Progenitor cell of endocrine pancreas (in vitro differentiated cells): ENCODE data around the gene INCA1. TPM values are rescaled to one million over a fixed set of nuclear protein-coding genes. Genes with fewer than 3 reads are reported as not detected.

Experiments
- DNase-seq: peaks from one replicate; pipeline ENCODE4 v3.0.0; 2021; ENCODE audit warnings: low spot score; ENCODE audit not compliant: unreplicated experiment
- H3K27ac Mint-ChIP-seq: 2 replicates; pipeline ENCODE4 v1.8.0; 2021; ENCODE audit warnings: mild to moderate bottlenecking, moderate library complexity, mixed read lengths
- H3K27me3 Mint-ChIP-seq: 2 replicates; pipeline ENCODE4 v1.8.0; 2021; ENCODE audit warnings: mixed read lengths
- H3K36me3 Mint-ChIP-seq: 2 replicates; pipeline ENCODE4 v1.8.0; 2022; ENCODE audit warnings: mixed read lengths; ENCODE audit not compliant: insufficient read depth
- H3K4me1 Mint-ChIP-seq: 2 replicates; pipeline ENCODE4 v1.8.0; 2021; ENCODE audit warnings: low read depth, mixed read lengths
- H3K4me3 Mint-ChIP-seq: 2 replicates; pipeline ENCODE4 v1.8.0; 2021; ENCODE audit warnings: low read depth, mild to moderate bottlenecking, moderate library complexity, mixed read lengths
- H3K9me3 Mint-ChIP-seq: 2 replicates; pipeline ENCODE4 v1.8.0; 2021; ENCODE audit warnings: low read depth, mixed read lengths
- total RNA-seq: library from RNA; stranded (reverse); gene quantifications from 2 replicates; pipeline ENCODE4 v1.2.1, GENCODE V29; 2021
- TF ChIP-seq, protein P1 (sequence below): fragments of 200-600 bp; sonication (generic); IDR thresholded peaks from one replicate; pipeline ENCODE4 v1.5.0; 2021; ENCODE audit warnings: antibody characterized with exemption, mild to moderate bottlenecking; ENCODE audit not compliant: unreplicated experiment

The INCA1 gene
- total RNA-seq, 1 donor from 2014 or later: 3.3 TPM

- H3K9me3 Mint-ChIP-seq: peaks cover 3% of the 10 kb centered on the region
- TF ChIP-seq, protein P1, sequence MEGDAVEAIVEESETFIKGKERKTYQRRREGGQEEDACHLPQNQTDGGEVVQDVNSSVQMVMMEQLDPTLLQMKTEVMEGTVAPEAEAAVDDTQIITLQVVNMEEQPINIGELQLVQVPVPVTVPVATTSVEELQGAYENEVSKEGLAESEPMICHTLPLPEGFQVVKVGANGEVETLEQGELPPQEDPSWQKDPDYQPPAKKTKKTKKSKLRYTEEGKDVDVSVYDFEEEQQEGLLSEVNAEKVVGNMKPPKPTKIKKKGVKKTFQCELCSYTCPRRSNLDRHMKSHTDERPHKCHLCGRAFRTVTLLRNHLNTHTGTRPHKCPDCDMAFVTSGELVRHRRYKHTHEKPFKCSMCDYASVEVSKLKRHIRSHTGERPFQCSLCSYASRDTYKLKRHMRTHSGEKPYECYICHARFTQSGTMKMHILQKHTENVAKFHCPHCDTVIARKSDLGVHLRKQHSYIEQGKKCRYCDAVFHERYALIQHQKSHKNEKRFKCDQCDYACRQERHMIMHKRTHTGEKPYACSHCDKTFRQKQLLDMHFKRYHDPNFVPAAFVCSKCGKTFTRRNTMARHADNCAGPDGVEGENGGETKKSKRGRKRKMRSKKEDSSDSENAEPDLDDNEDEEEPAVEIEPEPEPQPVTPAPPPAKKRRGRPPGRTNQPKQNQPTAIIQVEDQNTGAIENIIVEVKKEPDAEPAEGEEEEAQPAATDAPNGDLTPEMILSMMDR: peak; percentile 7
Measured at GRCh38 chr17:5035315-5035714, 38.0 kb upstream of the INCA1 start, which contains the start of gene SLC52A1. Gene SLC52A1 (minus strand): TSS chr17:5035426. CDS start chr17:5034606, 820 bp downstream.

GRCh38 chr17:5034651-5035050 lies 37.3 kb upstream of the INCA1 start:
- no peaks in the 10 kb centered on the region for H3K36me3 Mint-ChIP-seq
- H3K9me3 Mint-ChIP-seq: peaks cover under 1% of the 10 kb centered on the region
- H3K27ac Mint-ChIP-seq: no peak overlapping the region
- peaks cover 2% of the 10 kb centered on the region for H3K4me1 Mint-ChIP-seq
- DNase-seq: no peak
- no peak overlapping the region for H3K4me3 Mint-ChIP-seq
- TF ChIP-seq, protein P1: no peak
- H3K27me3 Mint-ChIP-seq: peaks cover 28% of the 10 kb centered on the region

More at GRCh38 chr17:5035315-5035714, 38.0 kb upstream of the INCA1 start, which contains the start of gene SLC52A1:
- Mint-ChIP-seq H3K27ac (no peak within 1 kb of the TSS), H3K4me1 (peaks cover 2% of the 10 kb centered on the region), H3K36me3 (no peaks in the 10 kb centered on the region), H3K27me3 (peaks cover 26% of the 10 kb centered on the region), H3K4me3 (no peak within 1 kb of the TSS)
- no peak for DNase-seq

GRCh38 chr17:5034063-5034462 lies 36.7 kb upstream of the INCA1 start:
- no peak overlapping the region for H3K4me3 Mint-ChIP-seq
- H3K27ac Mint-ChIP-seq: no peak overlapping the region
- H3K9me3 Mint-ChIP-seq: no peaks in the 10 kb centered on the region
- peaks cover 31% of the 10 kb centered on the region for H3K27me3 Mint-ChIP-seq
- TF ChIP-seq, protein P1: no peak
- no peak for DNase-seq
- H3K36me3 Mint-ChIP-seq: no peaks in the 10 kb centered on the region
- H3K4me1 Mint-ChIP-seq: peaks cover 2% of the 10 kb centered on the region

DNA sequence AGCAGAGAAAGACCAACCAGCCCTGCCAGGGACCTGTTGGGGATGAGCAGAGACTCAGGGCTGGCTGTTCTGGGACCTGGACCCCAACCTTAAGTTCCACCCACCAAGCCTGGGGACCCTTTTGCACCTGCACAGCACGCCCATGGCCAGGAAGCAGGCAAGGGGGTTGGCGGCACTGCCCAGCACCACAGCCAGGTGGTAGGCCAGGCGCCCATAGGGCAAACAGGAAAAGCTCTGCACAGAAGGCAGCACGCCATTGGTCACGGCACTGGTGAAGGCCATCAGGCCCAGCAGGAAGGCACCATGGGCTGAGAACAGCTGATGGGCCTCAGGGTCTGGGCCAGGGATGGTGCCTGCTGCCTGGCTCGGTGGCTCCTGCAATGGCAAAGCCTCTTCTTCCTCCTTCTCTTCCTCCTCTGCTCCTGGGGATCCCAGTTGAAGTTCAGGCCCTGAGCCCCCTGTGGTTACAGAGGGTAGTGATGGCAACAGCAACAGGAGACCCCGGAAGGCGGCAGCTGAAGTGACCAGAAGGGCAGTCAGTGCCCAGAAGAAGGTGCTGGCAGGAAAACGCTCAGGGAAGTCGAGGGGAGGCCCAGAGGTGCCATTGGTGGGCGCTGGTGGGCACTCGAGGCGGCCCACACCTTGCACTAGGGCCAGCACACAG lies 36.2 kb upstream of the INCA1 start:
- no peak for DNase-seq
- H3K27ac Mint-ChIP-seq: no peak overlapping the region
- H3K36me3 Mint-ChIP-seq: no peaks in the 10 kb centered on the region
- TF ChIP-seq, protein P1: peak; percentile 28
- H3K9me3 Mint-ChIP-seq: no peaks in the 10 kb centered on the region
- no peak overlapping the region for H3K4me3 Mint-ChIP-seq
- peaks cover 31% of the 10 kb centered on the region for H3K27me3 Mint-ChIP-seq
- peaks cover 2% of the 10 kb centered on the region for H3K4me1 Mint-ChIP-seq

DNA sequence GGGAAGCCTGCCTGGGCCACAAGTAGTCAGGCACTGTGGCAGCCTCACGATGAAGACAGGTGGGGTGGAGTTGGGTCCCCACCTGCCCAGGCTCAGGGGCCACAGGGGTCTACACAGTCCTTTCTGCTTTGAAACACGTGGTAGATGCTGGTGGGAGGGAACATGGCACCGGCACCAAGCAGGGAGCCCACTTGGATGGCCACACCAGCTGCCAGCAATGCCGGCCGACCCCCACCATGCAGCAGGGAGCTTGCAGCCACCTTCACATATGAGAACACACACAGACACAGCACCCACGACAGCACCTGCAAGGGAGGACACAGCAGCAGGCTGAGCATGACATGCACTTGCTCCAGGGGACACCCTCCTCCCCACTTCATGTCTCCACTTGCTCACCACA lies 35.5 kb upstream of the INCA1 start:
- no peak overlapping the region for H3K27ac Mint-ChIP-seq
- no peak for DNase-seq
- peaks cover 31% of the 10 kb centered on the region for H3K27me3 Mint-ChIP-seq
- peaks cover 2% of the 10 kb centered on the region for H3K4me1 Mint-ChIP-seq
- no peak overlapping the region for H3K4me3 Mint-ChIP-seq
- no peaks in the 10 kb centered on the region for H3K36me3 Mint-ChIP-seq
- no peaks in the 10 kb centered on the region for H3K9me3 Mint-ChIP-seq
- TF ChIP-seq, protein P1: no peak
